SK-N-MC (cell line): Measurements from ENCODE around the gene SMCO4.

Experiments used
- DNase-seq: peaks from one replicate; pipeline ENCODE4 v3.0.0-alpha.2; 2011; ENCODE audit warnings: low read depth, low spot score
- H3K27ac ChIP-seq: fragments of 200-600 bp; sonication (generic); 2 replicates; pipeline ENCODE4 v1.5.1; 2016; ENCODE audit warnings: mixed run types
- H3K36me3 ChIP-seq: fragments of 200-600 bp; sonication (generic); 2 replicates; pipeline ENCODE4 v1.6.1; 2017; ENCODE audit warnings: antibody characterized with exemption, low read length, mixed read lengths; ENCODE audit not compliant: insufficient read depth
- H3K4me3 ChIP-seq: fragments of 200-600 bp; sonication (generic); 2 replicates; pipeline ENCODE4 v1.5.1; 2016
- H3K9ac ChIP-seq: fragments of 200-600 bp; sonication (generic); 2 replicates; pipeline ENCODE4 v1.8.0; 2017; ENCODE audit warnings: mixed run types, mixed read lengths; ENCODE audit not compliant: insufficient read length
- H3K9me3 ChIP-seq: fragments of 200-600 bp; sonication (generic); 2 replicates; pipeline ENCODE4 v1.6.1; 2017; ENCODE audit warnings: low read depth, mild to moderate bottlenecking, antibody characterized with exemption, low read length, moderate library complexity, mixed read lengths
- EZH2 ChIP-seq: fragments of 200-600 bp; sonication (generic); IDR thresholded peaks from one replicate; pipeline ENCODE4 v1.6.1; 2017; ENCODE audit warnings: antibody characterized with exemption
- FOXP2 ChIP-seq: optimal IDR thresholded peaks from 2 replicates; pipeline ENCODE3; 2011; ENCODE audit warnings: mild to moderate bottlenecking, moderate library complexity; ENCODE audit not compliant: insufficient read depth; ENCODE audit errors: extremely low read length, control extremely low read depth
- POLR2AphosphoS5 ChIP-seq: IDR thresholded peaks from 2 replicates; pipeline ENCODE4 v1.6.1; 2012; ENCODE audit warnings: mild to moderate bottlenecking, low read depth, low read length, borderline replicate concordance

The SMCO4 gene

DNA sequence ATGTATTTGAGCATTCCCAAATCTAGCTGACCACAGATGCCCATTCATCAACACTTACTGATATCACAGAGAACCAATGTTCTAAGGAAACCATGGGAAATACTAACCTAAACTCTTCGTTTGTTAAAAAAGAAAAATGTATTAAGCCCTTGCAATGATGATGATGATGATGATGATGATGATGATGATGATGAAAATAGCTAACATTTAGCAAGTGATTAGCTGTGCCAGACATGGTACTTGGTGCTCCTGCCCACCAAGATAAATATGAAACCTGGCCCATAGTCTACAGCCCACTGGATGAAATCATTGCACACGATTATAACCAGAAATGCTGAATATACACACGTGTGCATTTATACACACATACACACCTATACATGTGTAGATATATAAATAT is 37.5 kb downstream of the SMCO4 start:
- H3K27ac ChIP-seq: no peak overlapping the region
- no peaks in the 10 kb centered on the region for H3K9me3 ChIP-seq
- TF ChIP-seq FOXP2: no peak
- no peak for TF ChIP-seq POLR2AphosphoS5
- no peak for TF ChIP-seq EZH2
- no peak overlapping the region for H3K4me3 ChIP-seq
- H3K9ac ChIP-seq: no peak overlapping the region
- no peaks in the 10 kb centered on the region for H3K36me3 ChIP-seq
- no peak for DNase-seq

DNA sequence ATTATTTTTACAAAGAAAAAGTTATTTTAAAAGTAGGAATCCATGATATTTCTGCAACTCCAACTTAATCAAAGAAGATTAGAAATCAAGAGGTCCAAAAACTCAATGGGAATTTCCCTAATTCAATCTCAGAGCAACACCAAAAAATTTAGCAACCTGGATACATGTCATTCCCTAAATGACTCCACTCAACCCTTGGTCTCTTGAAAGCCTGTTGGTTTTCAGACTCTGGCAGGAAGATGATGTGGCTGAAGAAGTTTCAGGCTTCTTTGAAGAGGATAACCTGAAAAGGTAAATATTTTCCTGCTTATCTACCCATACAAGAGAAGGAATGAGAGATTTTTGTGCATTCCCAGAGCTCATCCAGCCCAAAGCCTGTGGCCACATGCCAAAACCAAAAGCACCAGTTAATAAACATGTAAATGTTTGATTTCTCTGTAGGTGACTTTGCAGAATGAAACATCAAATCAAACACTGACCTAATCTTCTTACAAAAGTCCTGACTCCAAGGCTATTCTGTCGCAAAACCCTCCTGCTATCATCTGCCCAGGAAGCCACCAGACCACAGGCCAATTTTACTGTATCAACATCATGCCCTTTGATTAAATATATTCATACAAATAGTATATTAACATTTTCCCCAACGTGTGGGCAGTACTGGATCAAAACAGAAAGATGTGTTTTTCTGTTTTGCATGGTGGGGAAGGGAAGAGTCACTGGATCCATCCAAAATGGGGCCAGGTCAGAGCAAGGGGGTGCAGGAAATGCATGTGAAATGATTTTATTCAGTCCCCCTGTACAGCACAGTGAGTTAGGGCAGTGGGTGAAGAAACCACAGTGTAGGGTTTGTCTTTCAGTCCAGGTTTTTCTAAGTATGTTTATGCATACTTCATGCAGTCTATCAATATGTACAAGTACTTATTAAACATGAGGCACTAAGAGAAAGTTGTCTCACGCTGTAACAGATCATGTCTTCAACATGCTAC is 38.8 kb downstream of the SMCO4 start:
- Histone ChIP-seq H3K27ac (no peak overlapping the region), H3K9me3 (no peaks in the 10 kb centered on the region), H3K9ac (no peak overlapping the region), H3K4me3 (no peak overlapping the region), H3K36me3 (no peaks in the 10 kb centered on the region)
- TF ChIP-seq POLR2AphosphoS5: no peak
- no peak for TF ChIP-seq FOXP2
- TF ChIP-seq EZH2: no peak
- no peak for DNase-seq

DNA sequence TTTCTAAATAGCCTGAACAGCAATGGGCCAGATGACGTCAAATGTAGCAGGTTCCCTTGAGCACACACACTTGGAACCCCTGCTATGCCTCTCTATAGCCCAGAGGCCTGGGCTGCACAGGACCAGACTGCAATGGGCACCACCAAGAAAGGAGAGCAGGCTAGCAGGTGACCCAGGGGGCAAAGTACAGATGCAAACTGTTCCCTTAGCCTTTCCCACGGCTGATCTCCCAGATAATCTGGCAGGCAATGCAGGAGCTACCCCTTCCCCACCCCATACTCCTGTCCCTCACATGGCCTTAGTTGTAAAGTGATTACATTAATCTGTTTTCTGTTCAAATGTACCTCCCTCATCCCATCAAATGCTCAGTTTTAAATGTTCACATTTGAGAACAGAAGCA is 41.3 kb downstream of the SMCO4 start:
- Histone ChIP-seq H3K9me3 (no peaks in the 10 kb centered on the region), H3K27ac (no peak overlapping the region), H3K9ac (no peak overlapping the region), H3K36me3 (no peaks in the 10 kb centered on the region), H3K4me3 (no peak overlapping the region)
- TF ChIP-seq POLR2AphosphoS5: no peak
- no peak for TF ChIP-seq EZH2
- no peak for TF ChIP-seq FOXP2
- DNase-seq: no peak

DNA sequence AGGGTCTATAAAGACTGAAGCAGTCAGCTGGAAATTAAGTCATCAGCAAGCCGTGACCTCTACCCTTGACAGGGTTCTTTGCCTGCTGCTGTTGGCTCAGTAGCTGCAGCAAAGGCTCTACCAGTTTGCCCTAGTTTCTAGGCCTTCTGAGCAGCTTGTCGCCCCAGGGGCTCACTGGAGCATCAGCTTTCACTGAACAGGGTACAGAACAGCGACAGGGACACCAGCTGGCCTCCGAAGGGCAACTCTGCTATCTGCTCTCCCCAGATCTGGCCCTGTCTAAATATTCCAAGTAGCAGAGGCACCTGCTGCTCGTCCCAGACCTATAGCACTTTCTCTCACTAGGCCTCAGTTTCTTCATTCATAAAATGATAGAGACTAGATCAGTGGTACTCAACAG is 42.4 kb downstream of the SMCO4 start:
- DNase-seq: no peak
- Histone ChIP-seq H3K27ac (no peak overlapping the region), H3K36me3 (no peaks in the 10 kb centered on the region), H3K9ac (no peak overlapping the region), H3K9me3 (no peaks in the 10 kb centered on the region), H3K4me3 (no peak overlapping the region)
- no peak for TF ChIP-seq POLR2AphosphoS5
- no peak for TF ChIP-seq FOXP2
- TF ChIP-seq EZH2: no peak

DNA sequence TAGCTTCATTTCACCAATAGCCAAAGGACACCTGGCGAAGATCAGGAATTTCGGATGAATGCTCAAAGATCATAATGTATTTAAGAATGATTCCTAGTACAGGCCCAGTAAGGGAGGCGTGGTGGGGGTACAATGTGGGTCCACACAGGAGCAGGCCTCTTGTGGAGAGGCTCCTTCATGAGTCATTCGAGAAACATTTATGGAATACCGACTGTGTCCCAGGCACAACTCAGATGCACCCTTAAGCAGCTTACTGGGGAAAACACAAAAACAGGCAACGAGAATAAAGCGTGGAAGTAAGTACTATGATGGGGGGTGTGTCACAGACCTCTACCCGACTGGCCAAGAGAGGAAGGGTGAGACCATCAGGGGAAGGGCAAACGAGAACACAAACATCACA is 44.5 kb downstream of the SMCO4 start:
- Histone ChIP-seq H3K9ac (no peak overlapping the region), H3K4me3 (no peak overlapping the region)

DNA sequence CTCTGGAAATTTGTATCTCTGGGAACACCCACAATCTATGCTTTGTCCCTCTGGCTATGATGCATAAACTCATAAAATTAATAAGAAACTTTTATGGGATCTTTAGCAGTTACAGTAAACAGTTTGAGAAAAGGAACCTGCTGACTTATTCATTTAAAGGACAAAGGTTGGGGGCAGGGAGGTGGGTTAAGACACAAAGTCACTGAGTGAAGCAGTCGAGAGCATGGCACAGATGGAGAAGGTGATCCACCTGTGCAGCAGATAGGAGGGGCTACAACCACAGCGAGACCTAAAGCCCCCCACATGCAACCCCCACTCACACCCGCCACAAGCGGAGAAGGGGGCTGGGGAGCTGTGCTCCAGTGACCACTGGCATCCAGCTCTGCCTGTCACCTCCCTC is 45.0 kb downstream of the SMCO4 start:
- Histone ChIP-seq H3K36me3 (no peaks in the 10 kb centered on the region), H3K27ac (no peak overlapping the region), H3K9ac (no peak overlapping the region), H3K4me3 (no peak overlapping the region), H3K9me3 (no peaks in the 10 kb centered on the region)
- DNase-seq: no peak
- TF ChIP-seq EZH2 (no peak), POLR2AphosphoS5 (no peak), FOXP2 (no peak)

More for the DNA sequence above, 44.5 kb downstream of the SMCO4 start:
- Histone ChIP-seq H3K36me3 (no peaks in the 10 kb centered on the region), H3K9me3 (no peaks in the 10 kb centered on the region), H3K27ac (no peak overlapping the region)
- TF ChIP-seq FOXP2 (no peak), POLR2AphosphoS5 (no peak), EZH2 (no peak)
- no peak for DNase-seq

DNA sequence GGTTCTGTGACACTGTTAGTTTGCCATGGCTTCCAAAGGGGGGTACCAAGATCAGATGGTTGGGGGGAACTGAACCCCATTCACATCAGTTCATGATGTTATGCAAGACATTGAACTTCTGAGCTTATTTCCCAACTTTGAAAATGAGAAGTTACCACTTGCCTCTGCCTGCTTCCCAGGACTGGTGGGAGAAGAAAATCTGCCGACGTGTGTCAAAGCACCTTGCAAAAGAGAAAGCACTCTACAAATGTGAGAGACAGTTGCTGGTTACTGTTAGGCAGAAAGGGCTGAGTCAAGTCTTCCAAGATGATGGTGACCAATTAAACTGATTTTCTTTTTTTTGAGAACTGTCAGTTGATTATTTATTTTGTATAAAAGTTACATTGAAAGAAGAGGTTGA is 45.6 kb downstream of the SMCO4 start:
- Histone ChIP-seq H3K36me3 (no peaks in the 10 kb centered on the region), H3K9ac (no peak overlapping the region), H3K9me3 (no peaks in the 10 kb centered on the region), H3K4me3 (no peak overlapping the region), H3K27ac (no peak overlapping the region)
- DNase-seq: no peak
- TF ChIP-seq EZH2 (no peak), FOXP2 (no peak)

DNA sequence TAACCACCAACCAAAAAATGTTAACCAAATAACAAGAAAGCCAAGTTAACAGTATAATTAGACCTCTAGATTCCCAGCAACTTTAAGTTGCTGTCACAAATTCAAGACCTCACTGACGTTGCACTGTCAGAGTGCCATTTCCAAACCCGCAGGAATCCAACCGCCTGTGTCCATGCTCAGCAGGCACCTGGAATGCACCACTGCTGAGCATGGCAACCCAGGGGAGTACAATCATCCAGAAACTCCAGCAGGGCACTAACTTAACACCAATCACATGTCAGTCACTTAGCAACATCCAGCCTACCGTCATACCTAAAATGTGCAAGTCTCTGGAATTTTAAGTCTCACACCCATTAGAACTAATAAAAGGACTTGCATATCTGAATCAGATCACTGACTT is 48.8 kb downstream of the SMCO4 start:
- Histone ChIP-seq H3K9me3 (no peaks in the 10 kb centered on the region), H3K36me3 (no peaks in the 10 kb centered on the region), H3K4me3 (no peak overlapping the region), H3K27ac (no peak overlapping the region), H3K9ac (no peak overlapping the region)
- DNase-seq: no peak
- TF ChIP-seq EZH2 (no peak), FOXP2 (no peak), POLR2AphosphoS5 (no peak)
